Lung (tissue), 12 donors: Measurements from ENCODE around the gene DENND4C. TPM values are rescaled to one million over a fixed set of nuclear protein-coding genes. Genes with fewer than 3 reads are reported as not detected.
"Not testable (repeated sequence)": the region's sequence is repeated elsewhere in the genome, so short reads cannot be mapped to it uniquely, and the experiment has no call there.

ENCODE experiments used
- ATAC-seq: fragments of 200-7000 bp; cut with Tn5 transposase; one replicate; pipeline ENCODE4 v1.9.1; 2020; ENCODE audit warnings: moderate number of reproducible peaks; ENCODE audit not compliant: insufficient read depth, low FRiP score
- DNase-seq, 3 donors: peaks; one replicate each; pipeline ENCODE4 v3.0.0-alpha.2; 2013 to 2017
- H3K27ac ChIP-seq, 2 donors: one replicate each; pipeline ENCODE4 v1.5.1; 2013; ENCODE audit warnings: mild to moderate bottlenecking in 2 of 2, moderate library complexity in 2 of 2, control low read depth in 1 of 2, inconsistent platforms in 1 of 2, low read depth in 1 of 2, low read length in 1 of 2
- H3K27me3 ChIP-seq, 3 donors: one replicate each; pipeline ENCODE4 v1.5.1; 2013; ENCODE audit warnings: low read length in 2 of 3; ENCODE audit not compliant: control insufficient read depth in 3 of 3, insufficient read depth in 3 of 3
- H3K36me3 ChIP-seq, 4 donors: one replicate each; pipeline ENCODE4 v1.5.1; 2013; ENCODE audit warnings: low read length in 4 of 4, mild to moderate bottlenecking in 1 of 4, moderate library complexity in 1 of 4; ENCODE audit not compliant: control insufficient read depth in 4 of 4, insufficient read depth in 4 of 4
- H3K4me1 ChIP-seq, 5 donors: one replicate each; pipeline ENCODE4 v1.5.1; 2013; ENCODE audit warnings: low read length in 5 of 5, mild to moderate bottlenecking in 2 of 5, moderate library complexity in 1 of 5; ENCODE audit not compliant: control insufficient read depth in 5 of 5, insufficient read depth in 5 of 5
- H3K4me3 ChIP-seq: one replicate; pipeline ENCODE4 v1.5.1; 2013; ENCODE audit warnings: mild to moderate bottlenecking, control low read depth, moderate library complexity
- H3K9ac ChIP-seq, 2 donors: one replicate each; pipeline ENCODE4 v1.5.1; 2013; ENCODE audit warnings: low read length in 2 of 2, control low read depth in 1 of 2; ENCODE audit not compliant: insufficient read depth in 1 of 2
- H3K9me3 ChIP-seq, 4 donors: one replicate each; pipeline ENCODE4 v1.5.1; 2013; ENCODE audit warnings: low read length in 3 of 4, mild to moderate bottlenecking in 1 of 4, moderate library complexity in 1 of 4; ENCODE audit not compliant: control insufficient read depth in 4 of 4, insufficient read depth in 3 of 4
- CTCF ChIP-seq: IDR thresholded peaks from 2 replicates; pipeline ENCODE4 v1.5.1; 2012; ENCODE audit warnings: mild to moderate bottlenecking; ENCODE audit errors: control extremely low read depth, extremely low read depth
- WGBS, 2 donors: extraction: QIAGEN DNeasy Blood & Tissue Kit; methylation state at CpG; one replicate each; pipeline ENCODE4 v1.1.7; 2013; 5-methylcytosine and 5-hydroxymethylcytosine counted together
- polyA plus RNA-seq, 2 donors: library from polyadenylated mRNA; stranded (reverse); fragments of 200-250 nt; gene quantifications; one replicate each; pipeline ENCODE4 v1.2.1, GENCODE V29; 2013
- total RNA-seq, 2 donors: library from RNA; depleted of rRNA in 1 of 2; stranded (reverse); fragments of >200 nt in 1 of 2; gene quantifications; one replicate each; pipeline ENCODE4 v1.2.1, GENCODE V29; 2014 to 2021
- donor health status: control.
- donor health status: control.
- donor health status: Bipolar disorder and iron deficiency.
- donor health status: healthy.
- donor health status: DM: yes; HTN: yes; CAD: no.

DENND4C gene
- total and polyA plus RNA-seq, 4 donors = 9.4 to 154 (median 33.9) TPM

- Histone ChIP-seq H3K4me1 (peaks cover 0 to 6% (median 2%) of the 10 kb centered on the region in 5 donors), H3K27me3 (no peaks in the 10 kb centered on the region), H3K36me3 (no peaks in the 10 kb centered on the region), H3K27ac (no peak overlapping the region), H3K9me3 (no peaks in the 10 kb centered on the region), H3K9ac (no peak overlapping the region), H3K4me3 (no peak overlapping the region)
- ATAC-seq (no peak), DNase-seq (no peak)
- WGBS, 2 donors = 100% methylated on average over 2 of the region's 2 CpGs
- no peak for TF ChIP-seq CTCF
These were observed 180.1 kb downstream of the DENND4C start for GRCh38 chr9:19410594-19410993.

- DNase-seq = no peak
- Histone ChIP-seq H3K4me3 (no peak overlapping the region), H3K27me3 (no peaks in the 10 kb centered on the region), H3K4me1 (peaks cover 0 to 6% (median 2%) of the 10 kb centered on the region in 5 donors), H3K36me3 (no peaks in the 10 kb centered on the region), H3K9ac (no peak overlapping the region), H3K27ac (no peak overlapping the region), H3K9me3 (no peaks in the 10 kb centered on the region)
- WGBS, 2 donors = 91 to 93% methylated on average over 8 of the region's 8 CpGs
- ATAC-seq = no peak
- no peak for TF ChIP-seq CTCF
These were observed 180.8 kb downstream of the DENND4C start for GRCh38 chr9:19411316-19411715.

- not testable (repeated sequence) for H3K9me3 ChIP-seq, H3K4me3 ChIP-seq, H3K27ac ChIP-seq, DNase-seq, H3K9ac ChIP-seq, H3K4me1 ChIP-seq, H3K27me3 ChIP-seq, H3K36me3 ChIP-seq, ATAC-seq
- 66 to 96% methylated on average over 3 of the region's 3 CpGs for WGBS, 2 donors
These were observed 183.0 kb downstream of the DENND4C start for GRCh38 chr9:19413456-19413855.

- Histone ChIP-seq H3K9me3 (no peaks in the 10 kb centered on the region), H3K27me3 (no peaks in the 10 kb centered on the region), H3K4me3 (no peak overlapping the region), H3K36me3 (no peaks in the 10 kb centered on the region), H3K9ac (no peak overlapping the region), H3K4me1 (no peaks in the 10 kb centered on the region), H3K27ac (no peak overlapping the region)
- ATAC-seq (no peak), DNase-seq (no peak)
- WGBS, 2 donors = 97 to 98% methylated on average over 2 of the region's 2 CpGs
- TF ChIP-seq CTCF = no peak
These were observed 185.7 kb downstream of the DENND4C start for GRCh38 chr9:19416143-19416542.
